SK-N-SH (cell line): Measurements from ENCODE around the gene SAPCD2. TPM values are rescaled to one million over a fixed set of nuclear protein-coding genes. Genes with fewer than 3 reads are reported as not detected.

Source experiments
- CTCF ChIA-PET: fragments of 300-600, 350-600 bp; formaldehyde crosslinking; extraction: SDS; loops from one replicate; lab custom pipeline; 2021; lab: Yijun Ruan, JAX
- POLR2A ChIA-PET: fragments of 350-600 bp; sonication (Branson Sonifier 250); formaldehyde crosslinking; extraction: SDS; loops from one replicate; lab custom pipeline; 2020; ENCODE audit warnings: antibody characterized with exemption, inconsistent platforms; lab: Yijun Ruan, JAX
- DNase-seq: peaks from one replicate; pipeline ENCODE4 v3.0.0; 2012
- H2AFZ ChIP-seq: fragments of 200-600 bp; sonication (generic); 2 replicates; pipeline ENCODE4 v1.8.1; 2016; ENCODE audit warnings: antibody characterized with exemption, mild to moderate bottlenecking, low read depth
- H3F3A ChIP-seq: fragments of 200-600 bp; sonication (generic); replicated peaks from 2 replicates; pipeline ENCODE3; 2016; ENCODE audit warnings: antibody characterized with exemption, mild to moderate bottlenecking; ENCODE audit not compliant: insufficient read depth
- H3K27ac ChIP-seq, 2 experiments: fragments of 200-500 bp in 1 of 2; fragments of 200-600 bp in 1 of 2; sonication (Bioruptor generic) in 1 of 2; sonication (generic), shearing (Covaris generic) in 1 of 2; 2 replicates each; pipeline versions ENCODE4 v1.5.1 to v1.6.1; 2014 to 2016; ENCODE audit warnings: low read depth in 2 of 2, inconsistent platforms in 1 of 2, low read length in 1 of 2, mild to moderate bottlenecking in 1 of 2, mixed read lengths in 1 of 2
- H3K27me3 ChIP-seq: fragments of 200-600 bp; sonication (generic), shearing (Covaris generic); 2 replicates; pipeline ENCODE4 v1.6.1; 2016; ENCODE audit warnings: mixed run types; ENCODE audit not compliant: insufficient read depth
- H3K36me3 ChIP-seq, 2 experiments: fragments of 200-500 bp in 1 of 2; fragments of 200-600 bp in 1 of 2; sonication (Bioruptor generic) in 1 of 2; sonication (generic) in 1 of 2; replicated peaks in 1 of 2; 2 replicates each; pipeline versions ENCODE3 to v1.5.1; 2014 to 2016; ENCODE audit warnings: low read length in 1 of 2, mild to moderate bottlenecking in 1 of 2; ENCODE audit not compliant: insufficient read depth in 2 of 2, control insufficient read depth in 1 of 2
- H3K4me1 ChIP-seq, 2 experiments: fragments of 200-500 bp in 1 of 2; fragments of 200-600 bp in 1 of 2; sonication (Bioruptor generic) in 1 of 2; sonication (generic), shearing (Covaris generic) in 1 of 2; 2 replicates each; pipeline versions ENCODE4 v1.5.1 to v1.6.1; 2014 to 2016; ENCODE audit warnings: low read depth in 1 of 2, low read length in 1 of 2, mixed run types in 1 of 2; ENCODE audit not compliant: insufficient read depth in 2 of 2, control insufficient read depth in 1 of 2
- H3K4me2 ChIP-seq: fragments of 200-600 bp; sonication (generic), shearing (Covaris generic); 2 replicates; pipeline ENCODE4 v1.6.1; 2017; ENCODE audit warnings: mixed run types
- H3K4me3 ChIP-seq, 2 experiments: fragments of 200-500 bp in 1 of 2; fragments of 200-600 bp in 1 of 2; sonication (Bioruptor generic) in 1 of 2; sonication (generic), shearing (Covaris generic) in 1 of 2; 2 replicates each; pipeline versions ENCODE4 v1.5.1 to v1.8.1; 2014 to 2016; ENCODE audit warnings: low read depth in 2 of 2, inconsistent platforms in 1 of 2, low read length in 1 of 2, mild to moderate bottlenecking in 1 of 2, mixed read lengths in 1 of 2, moderate library complexity in 1 of 2
- H3K79me2 ChIP-seq: fragments of 200-600 bp; sonication (generic); 2 replicates; pipeline ENCODE4 v1.8.1; 2017; ENCODE audit warnings: mild to moderate bottlenecking; ENCODE audit not compliant: insufficient read depth
- H3K9ac ChIP-seq: fragments of 200-600 bp; sonication (generic); 2 replicates; pipeline ENCODE4 v1.6.1; 2017; ENCODE audit warnings: mixed run types
- H3K9me2 ChIP-seq: fragments of 200-600 bp; sonication (generic); 2 replicates; pipeline ENCODE4 v1.6.1; 2017; ENCODE audit warnings: mixed run types
- H3K9me3 ChIP-seq: fragments of 200-600 bp; sonication (generic); 2 replicates; pipeline ENCODE4 v1.6.1; 2017; ENCODE audit warnings: mixed run types, mild to moderate bottlenecking, moderate library complexity
- H4K20me1 ChIP-seq: fragments of 200-600 bp; sonication (generic); 2 replicates; pipeline ENCODE4 v1.6.1; 2017; ENCODE audit warnings: mild to moderate bottlenecking, mixed run types; ENCODE audit not compliant: insufficient read depth
- FOXJ3 ChIP-seq: sonication (generic); formaldehyde crosslinking; IDR thresholded peaks from 2 replicates; pipeline ENCODE4 v1.5.1; 2020; ENCODE audit warnings: mild to moderate bottlenecking, missing genetic modification reagents
- JUND ChIP-seq: IDR thresholded peaks from 2 replicates; pipeline ENCODE4 v1.4.0; 2012
- MAX ChIP-seq: IDR thresholded peaks from 2 replicates; pipeline ENCODE4 v1.4.0; 2012; ENCODE audit warnings: low read depth
- MEF2A ChIP-seq: IDR thresholded peaks from 2 replicates; pipeline ENCODE4 v1.4.0; 2012; ENCODE audit warnings: low read depth, borderline replicate concordance
- MXI1 ChIP-seq: IDR thresholded peaks from 2 replicates; pipeline ENCODE4 v1.6.1; 2012; ENCODE audit warnings: mild to moderate bottlenecking, low read depth, low read length, improper control_type of control experiment
- NFIC ChIP-seq: IDR thresholded peaks from 2 replicates; pipeline ENCODE4 v1.4.0; 2012; ENCODE audit warnings: borderline replicate concordance
- RCOR1 ChIP-seq: fragments of 150-350 bp; IDR thresholded peaks from 2 replicates; pipeline ENCODE4 v1.6.1; 2017; ENCODE audit warnings: antibody characterized with exemption, low read length
- RFX5 ChIP-seq: IDR thresholded peaks from 2 replicates; pipeline ENCODE4 v1.6.1; 2012; ENCODE audit warnings: mild to moderate bottlenecking, improper control_type of control experiment, low read length
- TCF12 ChIP-seq: IDR thresholded peaks from 2 replicates; pipeline ENCODE4 v1.4.0; 2012
- TEAD4 ChIP-seq: IDR thresholded peaks from 2 replicates; pipeline ENCODE4 v1.4.0; 2012; ENCODE audit warnings: mild to moderate bottlenecking, borderline replicate concordance; ENCODE audit not compliant: insufficient read depth
- YY1 ChIP-seq: IDR thresholded peaks from 2 replicates; pipeline ENCODE4 v1.4.0; 2012; ENCODE audit warnings: low read depth, mild to moderate bottlenecking
- ZBTB33 ChIP-seq: IDR thresholded peaks from 2 replicates; pipeline ENCODE4 v1.4.0; 2012; ENCODE audit warnings: low read depth, borderline replicate concordance
- whole genome bisulfite sequencing: methylation state at CpG from one replicate; pipeline ENCODE4 v1.1.6; 2017; ENCODE audit warnings: low lambda C conversion rate; 5-methylcytosine and 5-hydroxymethylcytosine counted together
- polyA plus RNA-seq, 3 experiments: library from polyadenylated mRNA; depleted of rRNA; stranded (reverse); fragments of >200 nt; gene quantifications; 2 replicates each; pipeline ENCODE4 v1.2.3, GENCODE V29; 2012

Gene SAPCD2
- polyA plus RNA-seq, 1 of the 3 experiments (the other 2 are of a cell fraction): 6.0 TPM

GRCh38 chr9:137065336-137065967 is 4.9 kb downstream of the SAPCD2 start (continued):
- no peak for TF ChIP-seq MAX
- TF ChIP-seq TCF12: no peak
- no peak for TF ChIP-seq MXI1
- no peak for TF ChIP-seq RCOR1
- TF ChIP-seq MEF2A: no peak
- TF ChIP-seq JUND: no peak
- TF ChIP-seq TEAD4: no peak
- TF ChIP-seq RFX5: no peak
- no peak for TF ChIP-seq YY1
- no peak for TF ChIP-seq NFIC
- TF ChIP-seq FOXJ3: no peak

- WGBS: 70% methylated on average over 8 of the region's 12 CpGs
- H3K9me2 ChIP-seq: no peaks in the 10 kb centered on the region
- no peak overlapping the region for H2AFZ ChIP-seq
- H3K4me2 ChIP-seq: no peak overlapping the region
- H3K4me3 ChIP-seq: no peak overlapping the region
- H3K9me3 ChIP-seq: no peaks in the 10 kb centered on the region
- no peaks in the 10 kb centered on the region for H3K36me3 ChIP-seq
- no peak for TF ChIP-seq ZBTB33
- no peak overlapping the region for H3K9ac ChIP-seq
- H3F3A ChIP-seq: peaks cover 5% of the 10 kb centered on the region
- peaks cover 12% of the 10 kb centered on the region; the same call in 1 of the 2 replicates for H4K20me1 ChIP-seq
- no peak overlapping the region for H3K27ac ChIP-seq
- H3K4me1 ChIP-seq: peaks cover 0 to 22% of the 10 kb centered on the region in 2 experiments; a peak in 1 of 4 replicates
- H3K27me3 ChIP-seq: no peaks in the 10 kb centered on the region
- CTCF ChIA-PET: interaction anchor here (0.9 to 16.8 kb wide), 15 partner anchors 8 to 223 kb away, joined by 3 to 803 read pairs (median 5); partner anchors contain the start of genes ABCA2, AJM1, CYSRT1 and ENTPD2
- POLR2A ChIA-PET: interaction anchor here (2.2 kb wide), 1 partner anchor 9 kb away, joined by 12 read pairs; no protein-coding TSS in a partner anchor
- DNase-seq: no peak
- 0 out of 2 replicates have a peak, but pooled peaks cover 3% of the 10 kb centered on the region for H3K79me2 ChIP-seq
Measured at GRCh38 chr9:137064880-137065164, 5.5 kb downstream of the SAPCD2 start.
